ENCODE measurements around the gene LRCOL1.

Gene LRCOL1

GRCh38 chr12:132610051-132610759 lies at the start of gene LRCOL1:
Gene LRCOL1, minus strand, starts transcription at chr12:132610582. Its CDS starts 4,331 bp downstream, at chr12:132606251.
- no peak for DNase-seq

- DNase-seq = no peak
Observed at GRCh38 chr12:132660052-132660451, 49.7 kb upstream of the LRCOL1 start.

DNA sequence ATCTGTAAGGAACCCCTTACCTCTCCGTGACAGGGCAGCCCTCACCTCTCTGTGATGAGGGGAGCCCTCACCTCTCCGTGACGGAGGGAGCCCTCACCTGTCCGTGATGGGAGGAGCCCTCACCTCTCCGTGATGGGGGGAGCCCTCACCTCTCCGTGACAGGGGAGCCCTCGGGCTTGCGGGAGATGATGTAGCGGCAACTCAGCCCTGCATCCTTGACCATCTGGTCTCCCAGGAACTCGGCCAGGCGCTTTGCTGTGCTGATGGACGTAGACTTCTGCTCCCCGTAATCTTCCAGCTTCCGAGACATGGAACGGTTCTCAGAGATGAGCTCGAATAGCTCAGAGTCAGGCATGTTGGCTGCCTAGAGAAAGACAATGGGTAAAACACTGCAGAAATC lies 48.8 kb upstream of the LRCOL1 start:
- peak in 1 of 2 experiments; percentile 22 for DNase-seq

DNA sequence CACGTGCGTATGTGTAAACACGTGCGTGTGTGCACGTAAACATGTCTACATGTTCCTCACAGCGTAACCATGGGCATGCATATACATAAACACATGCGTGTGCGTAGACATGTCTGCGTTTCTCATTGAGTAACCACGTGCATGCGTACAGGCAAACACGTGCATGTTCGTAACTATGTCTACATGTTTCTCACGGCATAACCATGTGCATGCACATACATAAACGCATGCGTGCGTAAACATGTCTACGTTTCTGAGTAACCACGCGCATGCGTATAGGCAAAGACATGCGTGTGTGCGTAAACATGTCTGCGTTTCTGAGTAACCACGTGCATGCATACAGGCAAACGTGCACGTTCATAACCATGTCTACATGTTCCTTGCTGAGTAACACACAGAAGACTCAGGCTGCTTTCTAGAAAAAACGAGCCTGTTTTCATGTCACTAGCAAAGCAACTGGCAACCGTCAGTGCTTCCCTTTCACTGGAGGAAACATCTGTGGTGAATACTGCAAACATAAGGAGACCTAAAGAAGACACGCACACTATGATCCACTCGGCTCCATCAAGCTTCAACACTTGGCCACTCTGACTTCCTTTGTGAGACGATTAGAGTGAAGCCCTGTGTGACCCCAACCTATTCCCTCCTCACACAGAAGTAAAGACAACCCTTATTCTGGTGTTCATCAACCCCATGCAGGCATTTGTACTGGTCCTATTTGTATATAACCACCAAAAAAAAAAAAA lies 47.9 kb upstream of the LRCOL1 start:
- DNase-seq = no peak

DNA sequence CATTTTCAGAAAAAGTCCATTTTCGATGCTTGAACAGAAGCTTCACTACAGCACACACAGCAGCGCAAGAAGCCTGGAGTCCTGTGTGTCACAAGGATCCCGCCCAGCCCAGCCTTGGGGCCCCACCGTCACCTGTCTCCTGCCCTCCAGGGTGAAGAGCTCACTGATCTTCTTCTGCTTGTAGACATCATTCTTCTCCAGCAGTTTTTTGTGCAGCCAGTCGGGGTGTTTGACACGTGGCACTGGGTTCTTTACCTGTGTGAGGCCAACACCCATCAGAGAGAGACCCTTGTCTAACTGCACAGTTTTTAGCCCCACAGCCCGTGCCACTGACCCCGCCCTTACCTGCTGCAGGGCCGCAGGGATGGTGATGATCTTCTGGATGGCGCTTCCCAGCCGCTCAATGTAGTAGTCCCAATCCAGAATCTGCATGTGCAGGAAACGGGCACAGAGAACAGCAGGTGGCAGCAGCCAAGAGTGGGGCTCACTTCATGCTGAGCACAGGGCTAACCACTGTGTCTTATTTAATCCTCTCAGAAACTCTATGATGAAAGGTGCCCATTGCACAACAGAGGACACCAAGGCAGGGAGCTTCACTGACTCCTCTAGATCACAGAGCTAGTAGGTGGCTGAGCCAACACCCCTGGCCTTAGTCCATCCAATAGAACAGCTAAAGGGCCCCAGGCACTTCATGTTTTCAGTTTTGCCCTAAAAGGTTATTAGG lies 46.8 kb upstream of the LRCOL1 start:
- no peak for DNase-seq

DNA sequence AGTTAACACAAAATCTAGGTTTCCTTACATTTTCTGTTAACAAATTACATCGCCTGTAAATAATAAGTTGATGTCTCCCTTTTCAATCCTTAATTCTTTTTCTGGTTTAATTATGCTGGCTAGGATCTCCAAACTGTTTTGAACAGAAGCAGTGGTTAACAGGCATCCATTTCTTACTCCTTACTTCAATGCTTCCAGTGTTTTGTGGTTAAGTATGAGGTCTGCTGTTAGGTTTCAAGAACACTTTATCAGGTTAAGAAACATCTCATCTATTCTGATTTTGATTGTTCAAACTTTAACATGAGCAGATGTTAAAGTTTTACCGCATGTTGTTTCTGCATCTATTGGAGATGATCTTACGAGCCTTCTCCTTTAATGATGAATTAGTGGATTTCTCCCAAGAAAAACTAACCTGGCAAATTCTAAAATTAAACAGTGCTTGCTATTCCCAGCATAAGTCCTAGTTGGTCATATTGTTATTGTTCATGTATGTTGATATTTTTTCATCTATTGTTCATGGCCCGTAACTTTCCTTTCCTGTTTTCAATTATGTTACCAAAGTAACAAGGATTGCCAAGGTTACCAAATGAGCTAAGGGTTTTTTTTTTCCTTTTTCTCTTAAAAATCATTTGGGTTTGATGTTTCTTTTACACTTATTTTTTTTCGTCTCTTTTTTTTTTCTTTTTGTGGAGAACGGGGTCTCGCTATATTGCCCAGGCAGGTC lies 43.3 kb upstream of the LRCOL1 start:
- no peak for DNase-seq

GRCh38 chr12:132651444-132652100 lies 41.2 kb upstream of the LRCOL1 start:
- no peak for DNase-seq

DNA sequence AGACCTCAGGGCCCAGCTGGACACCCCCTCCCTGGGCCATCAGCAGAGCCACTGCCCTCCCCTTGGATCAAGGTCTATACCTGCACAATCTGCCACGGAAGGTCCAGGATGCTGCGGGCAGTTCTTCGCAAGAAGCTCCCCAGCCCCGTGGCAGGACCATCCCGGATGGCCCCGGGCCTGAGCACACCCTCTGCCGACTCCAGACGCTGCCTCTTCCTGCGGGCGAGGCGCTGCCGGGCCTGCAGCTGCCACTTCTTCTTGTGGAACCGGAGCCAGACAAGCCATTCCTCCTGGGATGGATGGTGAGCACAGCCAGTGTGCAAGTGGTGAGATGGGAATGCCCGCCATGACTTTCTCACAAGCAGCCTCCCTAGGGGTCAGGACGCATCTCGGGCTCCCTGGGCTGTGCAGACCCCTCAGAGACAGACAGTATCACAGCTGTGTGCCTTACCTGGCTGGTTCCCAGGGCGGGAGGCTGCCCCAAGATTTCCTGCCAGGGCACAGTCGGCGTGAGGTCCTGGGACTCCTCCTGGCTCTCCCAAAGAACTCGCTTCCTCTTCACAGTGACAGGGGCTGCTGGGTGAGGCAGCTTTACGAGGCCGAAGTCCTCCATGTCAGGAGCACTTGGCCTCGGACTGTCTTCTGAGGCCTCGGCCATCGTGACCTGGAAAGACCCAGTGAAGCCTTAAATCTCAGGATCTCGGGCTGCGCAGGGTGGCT lies 39.0 kb upstream of the LRCOL1 start:
- DNase-seq = no peak

DNA sequence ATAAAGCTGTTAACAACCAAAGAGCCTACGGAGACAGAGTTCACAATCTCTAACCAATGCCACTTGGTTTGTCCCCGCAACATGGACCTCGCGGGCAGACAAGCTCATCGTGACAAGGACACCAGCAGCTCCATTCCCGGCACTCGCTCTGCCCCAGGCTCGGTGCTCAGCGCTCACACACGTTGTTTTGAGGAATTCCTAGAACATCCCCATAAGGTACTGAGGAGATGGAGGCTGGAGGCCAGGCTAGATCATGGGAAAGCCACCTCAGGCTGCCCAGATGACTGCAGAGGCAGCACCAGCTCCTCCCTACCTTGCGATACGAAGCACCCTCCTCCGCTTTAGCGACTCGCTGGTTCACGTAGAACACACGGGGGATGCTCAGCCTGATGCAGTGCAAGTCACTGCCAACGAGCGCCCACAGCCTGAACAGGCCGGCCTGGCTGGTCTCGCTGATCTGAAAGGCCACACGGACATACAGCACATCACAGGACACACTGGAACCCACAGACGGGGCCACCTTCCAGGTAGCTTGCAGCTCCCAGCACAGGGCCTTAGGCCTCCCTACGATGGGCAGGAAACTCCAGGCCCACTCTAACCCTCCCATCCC lies 38.3 kb upstream of the LRCOL1 start:
- no peak for DNase-seq

- no peak for DNase-seq
Observed at GRCh38 chr12:132647858-132648257, 37.5 kb upstream of the LRCOL1 start.

DNA sequence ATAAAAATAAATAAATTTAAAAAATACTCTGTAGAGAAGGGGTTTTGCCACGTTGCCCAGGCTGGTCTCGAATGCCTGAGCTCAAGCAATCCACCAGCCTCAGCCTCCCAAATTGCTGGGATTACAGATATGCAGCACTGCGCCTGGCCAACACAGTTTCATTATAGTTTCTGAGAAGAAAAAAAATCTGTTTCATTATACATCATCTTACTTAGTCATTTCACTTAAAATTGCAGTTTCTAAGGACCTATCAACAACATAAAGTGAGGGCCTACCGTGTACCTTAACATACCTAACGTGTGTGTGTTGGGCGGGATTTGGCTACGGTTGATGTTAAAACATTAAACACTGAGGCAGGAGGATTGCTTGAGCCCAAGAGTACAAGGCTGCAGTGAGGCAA lies 36.5 kb upstream of the LRCOL1 start:
- no peak for DNase-seq

DNA sequence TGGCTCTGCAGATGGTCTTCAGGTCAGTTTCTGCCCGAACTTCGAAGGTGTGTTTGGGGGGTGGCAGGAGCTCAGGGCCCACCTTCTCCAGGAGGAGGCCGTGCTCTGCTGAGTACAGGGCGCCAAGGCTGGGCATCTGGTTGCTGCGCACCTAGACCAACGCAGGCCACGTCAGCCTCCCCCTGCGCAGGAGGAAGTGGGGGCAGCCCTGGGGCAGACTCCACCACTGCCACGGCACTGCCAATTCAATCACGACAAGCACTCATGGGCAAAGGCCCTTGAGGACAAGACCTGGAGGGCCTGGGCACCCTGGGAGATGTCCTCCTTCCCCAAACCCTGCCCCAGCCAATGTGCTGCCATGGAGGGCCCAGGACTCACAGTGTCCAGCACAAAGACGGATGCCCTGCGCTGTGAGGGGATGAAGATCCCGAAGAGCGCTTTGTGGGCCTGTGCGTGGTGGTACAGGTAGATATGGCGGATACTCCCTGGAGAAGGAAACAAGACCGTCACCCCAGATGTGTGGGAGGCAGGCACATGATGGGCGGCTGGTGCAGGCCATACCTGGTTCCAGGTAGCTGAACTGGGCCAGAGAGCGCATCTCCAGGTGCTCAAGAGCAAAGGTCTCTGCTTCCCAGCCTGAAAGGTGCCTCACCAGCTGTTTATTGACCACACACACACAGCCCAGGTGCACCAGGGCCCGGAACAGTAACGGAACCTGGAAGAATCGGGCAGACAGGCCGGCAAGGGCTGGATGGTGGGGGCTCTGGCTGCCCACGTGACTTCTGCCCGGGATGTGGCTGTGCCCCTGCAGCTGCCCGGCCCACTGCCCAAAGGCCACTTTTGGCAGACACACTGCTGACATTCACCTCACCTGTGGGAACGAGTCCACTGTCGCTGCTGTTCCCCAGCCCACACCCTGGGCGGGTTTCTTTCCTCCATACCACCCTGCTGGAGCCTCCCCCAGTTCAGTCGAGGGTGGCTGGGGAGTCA lies 32.8 kb upstream of the LRCOL1 start:
- DNase-seq = no peak

DNA sequence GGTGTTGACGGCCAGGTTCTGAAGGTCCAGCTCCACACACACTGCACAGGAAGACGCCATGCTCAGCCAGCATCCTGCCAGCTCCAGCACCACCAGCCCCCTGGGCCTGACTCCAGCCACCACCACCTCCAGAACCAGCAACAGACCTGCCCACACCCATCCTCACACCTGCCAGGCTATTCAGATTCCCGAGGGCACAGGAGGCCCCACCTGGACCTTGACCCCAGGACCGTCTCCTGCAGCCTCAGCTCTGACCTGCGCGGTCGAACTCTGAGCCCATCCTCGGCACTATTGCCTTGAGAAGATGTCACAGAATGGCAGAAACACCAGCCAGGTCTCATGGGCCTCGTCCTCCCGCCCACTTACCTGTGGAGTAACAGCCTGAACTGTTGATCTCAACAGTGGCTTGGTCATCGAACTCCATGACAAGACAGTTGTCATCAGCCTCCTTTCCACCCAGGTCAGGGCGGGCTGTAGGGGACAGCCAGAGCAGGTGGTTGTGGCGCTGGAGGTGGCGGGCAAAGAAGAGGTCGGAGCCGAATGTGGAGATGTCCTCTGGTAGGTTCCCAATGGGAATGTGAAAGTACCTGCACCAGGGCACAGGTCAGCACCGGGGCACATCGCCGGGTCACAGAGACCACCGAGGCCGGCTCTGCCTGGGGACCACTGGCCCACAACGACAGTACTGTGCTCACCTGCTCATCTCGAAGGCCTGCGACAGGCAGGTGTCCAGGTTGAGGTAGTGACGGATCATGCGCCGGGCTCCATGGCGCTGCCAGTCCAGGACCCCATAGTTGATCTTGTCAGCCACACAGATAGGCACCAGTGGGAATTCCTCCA lies 31.6 kb upstream of the LRCOL1 start:
- no peak for DNase-seq

DNA sequence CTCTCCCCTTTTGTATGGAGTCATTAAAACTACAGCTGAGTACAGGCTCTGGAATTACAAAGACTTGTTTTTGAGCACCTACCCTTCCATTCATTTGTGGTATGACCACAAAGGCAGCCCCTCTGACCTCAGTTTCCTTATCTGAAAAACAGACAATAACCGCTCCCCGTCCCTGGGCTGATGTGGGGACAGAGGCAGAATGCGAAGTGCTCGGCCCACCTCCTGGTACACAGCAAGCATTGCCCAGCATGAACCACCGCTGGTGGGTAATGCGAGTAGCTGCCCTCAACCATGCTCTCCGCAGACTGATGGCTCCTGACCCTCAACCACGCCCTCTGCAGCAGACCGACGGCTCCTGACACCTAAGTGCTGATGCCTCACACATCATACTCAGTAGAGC lies 30.6 kb upstream of the LRCOL1 start:
- no peak for DNase-seq

DNA sequence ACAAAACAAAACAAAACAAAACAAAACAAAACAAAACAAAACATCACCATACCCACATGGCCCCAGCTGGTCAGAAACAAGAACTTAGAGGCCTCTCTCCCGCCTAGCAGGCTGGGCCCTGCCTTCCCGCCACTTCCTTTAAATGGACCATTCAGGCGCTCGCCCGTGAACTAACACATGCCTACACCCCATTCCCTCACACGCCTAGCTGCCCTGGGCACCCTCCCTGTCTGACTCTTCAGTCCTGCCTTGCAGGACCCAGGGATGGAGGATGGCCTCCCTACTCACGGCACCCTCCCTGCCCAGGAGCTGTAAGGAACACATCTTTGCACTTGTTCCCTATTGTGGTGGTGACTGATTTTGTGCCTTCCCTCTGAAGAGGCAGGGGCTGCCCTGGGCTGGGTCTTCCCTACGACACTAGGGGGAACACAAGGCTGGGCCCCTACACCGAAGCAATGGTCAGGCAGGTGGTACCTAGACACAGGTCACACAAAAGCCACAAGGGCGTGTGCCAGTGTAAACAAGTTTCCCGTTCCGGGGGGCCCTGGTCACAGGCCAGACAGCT lies 29.7 kb upstream of the LRCOL1 start:
- DNase-seq = no peak

DNA sequence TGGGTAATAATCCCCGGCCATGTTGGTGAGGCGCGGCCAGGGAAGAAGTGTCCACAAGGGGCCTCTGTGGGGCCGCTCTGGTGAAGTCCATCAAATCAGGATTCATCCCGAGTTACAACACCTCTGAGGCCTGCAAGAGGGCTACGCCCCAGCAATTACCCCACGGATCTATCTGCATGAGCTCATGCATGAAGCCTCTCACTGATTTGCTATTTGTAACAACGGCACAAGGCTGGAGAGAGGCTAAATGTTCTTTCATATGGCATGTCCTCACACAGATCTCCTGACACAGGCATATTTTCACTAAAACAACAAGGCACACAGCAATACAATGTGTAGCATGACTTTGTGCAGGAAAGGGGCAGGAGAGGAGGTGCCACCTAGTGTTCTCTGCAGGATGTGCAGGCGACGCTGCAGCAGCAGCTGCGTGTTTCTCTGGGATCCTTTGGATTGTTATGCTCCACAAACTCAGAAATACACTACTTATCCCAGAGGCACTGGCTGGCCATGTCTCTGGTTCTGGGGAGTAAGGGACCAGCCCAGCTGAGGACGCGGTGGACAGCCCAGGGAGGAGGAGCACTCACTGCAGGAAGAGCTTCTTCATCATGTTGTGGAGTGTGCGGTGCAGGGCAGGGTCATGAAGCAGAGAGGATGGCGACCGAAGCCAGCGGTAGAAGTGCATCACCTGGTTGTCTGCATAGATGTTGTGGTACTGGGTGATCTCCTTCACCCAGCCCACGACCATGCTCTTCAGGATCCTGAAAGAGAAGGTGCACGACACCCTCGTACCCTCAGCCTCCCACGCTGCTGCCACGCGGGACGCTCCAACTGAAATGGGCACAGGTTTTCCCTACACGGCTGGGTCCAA lies 28.4 kb upstream of the LRCOL1 start:
- DNase-seq = no peak

GRCh38 chr12:132637811-132638210 lies 27.4 kb upstream of the LRCOL1 start:
- no peak for DNase-seq

All from cerebellar nuclear complex (tissue), 1 donor.